Measurements from ENCODE around the gene AOAH. TPM values are rescaled to one million over a fixed set of nuclear protein-coding genes. Genes with fewer than 3 reads are reported as not detected.

AOAH gene
- total RNA-seq, 1 experiment from 2014 or later = not detected

DNA sequence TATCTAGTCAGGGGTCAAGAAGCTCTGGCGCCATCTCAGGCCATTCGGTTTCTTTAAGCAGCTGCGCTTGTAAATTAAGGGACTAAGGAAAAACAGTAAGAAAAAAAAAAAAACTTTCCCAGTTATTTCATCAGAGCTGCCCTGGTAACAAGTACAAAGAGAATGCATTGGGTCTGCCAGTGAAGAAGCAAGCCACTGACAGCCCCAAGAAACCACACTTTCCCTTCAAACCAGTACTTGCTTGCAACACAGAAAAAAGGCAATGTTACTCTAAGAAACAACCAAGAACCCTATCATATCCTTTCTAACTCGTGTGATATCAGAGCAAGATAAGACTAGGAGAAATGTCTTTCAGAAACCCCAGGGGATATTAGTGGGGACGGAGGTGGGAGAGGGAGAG, 40.6 kb upstream of the AOAH start:
- no peaks in the 10 kb centered on the region for H3K27me3 ChIP-seq (replicated peaks; ENCODE audit: insufficient read depth, low read depth, low read length, poor library complexity)
- TF ChIP-seq EZH2 (IDR thresholded peaks at IDR 0.05; ENCODE audit: borderline replicate concordance, low read depth, low read length, poor library complexity, severe bottlenecking) = no peak
- TF ChIP-seq, protein P1, sequence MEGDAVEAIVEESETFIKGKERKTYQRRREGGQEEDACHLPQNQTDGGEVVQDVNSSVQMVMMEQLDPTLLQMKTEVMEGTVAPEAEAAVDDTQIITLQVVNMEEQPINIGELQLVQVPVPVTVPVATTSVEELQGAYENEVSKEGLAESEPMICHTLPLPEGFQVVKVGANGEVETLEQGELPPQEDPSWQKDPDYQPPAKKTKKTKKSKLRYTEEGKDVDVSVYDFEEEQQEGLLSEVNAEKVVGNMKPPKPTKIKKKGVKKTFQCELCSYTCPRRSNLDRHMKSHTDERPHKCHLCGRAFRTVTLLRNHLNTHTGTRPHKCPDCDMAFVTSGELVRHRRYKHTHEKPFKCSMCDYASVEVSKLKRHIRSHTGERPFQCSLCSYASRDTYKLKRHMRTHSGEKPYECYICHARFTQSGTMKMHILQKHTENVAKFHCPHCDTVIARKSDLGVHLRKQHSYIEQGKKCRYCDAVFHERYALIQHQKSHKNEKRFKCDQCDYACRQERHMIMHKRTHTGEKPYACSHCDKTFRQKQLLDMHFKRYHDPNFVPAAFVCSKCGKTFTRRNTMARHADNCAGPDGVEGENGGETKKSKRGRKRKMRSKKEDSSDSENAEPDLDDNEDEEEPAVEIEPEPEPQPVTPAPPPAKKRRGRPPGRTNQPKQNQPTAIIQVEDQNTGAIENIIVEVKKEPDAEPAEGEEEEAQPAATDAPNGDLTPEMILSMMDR (conservative IDR thresholded peaks at IDR 0.05; ENCODE audit: low read depth, low read length) = no peak
- no peaks in the 10 kb centered on the region for H3K36me3 ChIP-seq (ENCODE audit: insufficient read depth, low read length, poor library complexity, severe bottlenecking)
- intact Hi-C loops (cut with micrococcal nuclease; ENCODE audit: unreplicated experiment) = no loop called here
- BruUV-seq (replicated peaks) = no TSS peak
- POLR2A ChIA-PET (ENCODE audit: low non-redundant PET) = no interaction called here
- H3K4me3 ChIP-seq (ENCODE audit: low read depth, low read length, poor library complexity, severe bottlenecking) = no peak overlapping the region
- H3K9me3 ChIP-seq (ENCODE audit: low read depth, low read length, poor library complexity, severe bottlenecking) = no peaks in the 10 kb centered on the region
- CTCF ChIA-PET = no interaction called here
- H3K27ac ChIP-seq (ENCODE audit: low read depth, low read length, poor library complexity, severe bottlenecking) = no peak overlapping the region
- no peaks in the 10 kb centered on the region for H3K4me1 ChIP-seq (ENCODE audit: insufficient read depth, low read length, poor library complexity, severe bottlenecking)
- no peak for DNase-seq (ENCODE audit: low spot score)

DNA sequence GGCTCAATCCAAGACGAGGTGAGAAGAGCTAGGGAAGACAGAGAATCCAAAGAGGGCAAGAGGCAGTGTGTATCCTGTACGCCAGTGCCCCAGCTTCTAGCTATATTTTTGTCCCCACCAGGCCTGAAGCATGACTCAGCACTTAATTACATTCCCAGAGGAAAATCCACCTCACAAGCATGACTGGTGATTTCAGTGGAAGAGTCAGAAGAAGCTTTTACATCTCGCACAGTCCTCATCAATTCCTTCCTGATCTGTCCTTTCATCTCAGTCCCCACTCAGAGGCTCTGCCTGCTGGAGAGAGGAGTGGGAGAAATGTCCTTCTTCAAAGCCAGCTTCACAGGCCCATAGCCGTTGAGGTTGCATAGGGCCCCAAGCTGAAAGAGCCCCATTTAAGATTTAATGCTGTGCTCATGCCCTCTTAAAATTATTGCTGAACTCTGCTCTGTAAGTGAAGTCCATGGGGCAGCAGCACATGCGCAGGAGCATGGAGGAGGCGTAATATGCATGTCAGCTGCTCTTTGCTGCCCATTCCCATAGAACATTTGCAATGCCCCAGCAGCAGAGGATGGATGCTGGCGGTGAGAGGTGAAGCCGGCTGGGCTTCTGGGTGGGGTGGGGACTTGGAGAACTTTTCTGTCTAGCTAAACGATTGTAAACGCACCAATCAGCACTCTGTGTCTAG, 39.0 kb upstream of the AOAH start:
- no peaks in the 10 kb centered on the region for H3K9me3 ChIP-seq (ENCODE audit: low read depth, low read length, poor library complexity, severe bottlenecking)
- POLR2A ChIA-PET (ENCODE audit: low non-redundant PET) = no interaction called here
- DNase-seq (ENCODE audit: low spot score) = no peak
- TF ChIP-seq EZH2 (IDR thresholded peaks at IDR 0.05; ENCODE audit: borderline replicate concordance, low read depth, low read length, poor library complexity, severe bottlenecking) = no peak
- TF ChIP-seq, protein P1 (conservative IDR thresholded peaks at IDR 0.05; ENCODE audit: low read depth, low read length) = no peak
- intact Hi-C loops (cut with micrococcal nuclease; ENCODE audit: unreplicated experiment) = no loop called here
- H3K27me3 ChIP-seq (replicated peaks; ENCODE audit: insufficient read depth, low read depth, low read length, poor library complexity) = no peaks in the 10 kb centered on the region
- H3K4me3 ChIP-seq (ENCODE audit: low read depth, low read length, poor library complexity, severe bottlenecking) = no peak overlapping the region
- no TSS peak for BruUV-seq (replicated peaks)
- CTCF ChIA-PET = no interaction called here
- H3K4me1 ChIP-seq (ENCODE audit: insufficient read depth, low read length, poor library complexity, severe bottlenecking) = no peaks in the 10 kb centered on the region
- H3K36me3 ChIP-seq (ENCODE audit: insufficient read depth, low read length, poor library complexity, severe bottlenecking) = no peaks in the 10 kb centered on the region
- no peak overlapping the region for H3K27ac ChIP-seq (ENCODE audit: low read depth, low read length, poor library complexity, severe bottlenecking)

DNA sequence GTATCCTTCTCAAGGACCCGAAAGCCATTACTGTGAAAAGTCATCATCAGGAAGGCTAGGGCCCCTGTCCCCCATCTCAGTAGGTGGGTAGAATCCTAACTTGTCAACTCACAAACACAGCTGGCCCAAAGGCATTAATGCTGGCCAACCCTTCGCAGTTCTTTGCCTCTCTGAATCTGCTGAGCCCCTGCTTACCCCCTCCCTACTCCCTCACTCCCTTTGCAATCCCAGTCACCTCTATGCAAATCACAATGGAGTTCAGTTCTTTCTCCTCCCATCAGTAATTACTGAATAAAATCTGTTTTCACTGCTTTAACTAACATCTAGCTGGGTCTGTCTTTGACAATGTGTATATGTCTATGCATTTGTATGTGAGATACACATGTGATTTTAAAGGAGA, 38.1 kb upstream of the AOAH start:
- POLR2A ChIA-PET (ENCODE audit: low non-redundant PET) = no interaction called here
- H3K27ac ChIP-seq (ENCODE audit: low read depth, low read length, poor library complexity, severe bottlenecking) = no peak overlapping the region
- no peaks in the 10 kb centered on the region for H3K36me3 ChIP-seq (ENCODE audit: insufficient read depth, low read length, poor library complexity, severe bottlenecking)
- BruUV-seq (replicated peaks) = no TSS peak
- no peak for DNase-seq (ENCODE audit: low spot score)
- no peak for TF ChIP-seq EZH2 (IDR thresholded peaks at IDR 0.05; ENCODE audit: borderline replicate concordance, low read depth, low read length, poor library complexity, severe bottlenecking)
- TF ChIP-seq, protein P1 (conservative IDR thresholded peaks at IDR 0.05; ENCODE audit: low read depth, low read length) = no peak
- H3K9me3 ChIP-seq (ENCODE audit: low read depth, low read length, poor library complexity, severe bottlenecking) = no peaks in the 10 kb centered on the region
- CTCF ChIA-PET = no interaction called here
- H3K4me3 ChIP-seq (ENCODE audit: low read depth, low read length, poor library complexity, severe bottlenecking) = no peak overlapping the region
- no peaks in the 10 kb centered on the region for H3K27me3 ChIP-seq (replicated peaks; ENCODE audit: insufficient read depth, low read depth, low read length, poor library complexity)
- no peaks in the 10 kb centered on the region for H3K4me1 ChIP-seq (ENCODE audit: insufficient read depth, low read length, poor library complexity, severe bottlenecking)
- intact Hi-C loops (cut with micrococcal nuclease; ENCODE audit: unreplicated experiment) = no loop called here
